Liver (tissue), 9 donors: ENCODE results near the gene RAB11FIP3. TPM values are rescaled to one million over a fixed set of nuclear protein-coding genes. Genes with fewer than 3 reads are reported as not detected.

ENCODE experiments used
- DNase-seq: peaks from one replicate; pipeline ENCODE4 v3.0.0-alpha.2; 2017; ENCODE audit warnings: low spot score
- H3K27ac ChIP-seq, 2 donors: one replicate each; pipeline ENCODE4 v1.7.0; 2013; ENCODE audit warnings: inconsistent platforms in 2 of 2, low read length in 2 of 2, control low read depth in 1 of 2, low read depth in 1 of 2, mild to moderate bottlenecking in 1 of 2
- H3K27me3 ChIP-seq, 4 donors: one replicate each; pipeline versions ENCODE4 v1.6.1 to v1.7.0; 2013; ENCODE audit warnings: low read length in 3 of 4, inconsistent platforms in 1 of 4, mild to moderate bottlenecking in 1 of 4, moderate library complexity in 1 of 4; ENCODE audit not compliant: control insufficient read depth in 4 of 4, insufficient read depth in 4 of 4
- H3K36me3 ChIP-seq, 4 donors: one replicate each; pipeline versions ENCODE4 v1.6.1 to v1.7.0; 2013; ENCODE audit warnings: low read length in 3 of 4, mild to moderate bottlenecking in 3 of 4, low read depth in 1 of 4, moderate library complexity in 1 of 4; ENCODE audit not compliant: control insufficient read depth in 4 of 4, insufficient read depth in 3 of 4
- H3K4me1 ChIP-seq, 4 donors: one replicate each; pipeline versions ENCODE4 v1.6.1 to v1.7.0; 2013; ENCODE audit warnings: low read length in 3 of 4, mild to moderate bottlenecking in 3 of 4, moderate library complexity in 1 of 4; ENCODE audit not compliant: control insufficient read depth in 4 of 4, insufficient read depth in 4 of 4
- H3K4me3 ChIP-seq, 3 donors: one replicate each; pipeline versions ENCODE4 v1.6.1 to v1.7.0; 2013; ENCODE audit warnings: low read length in 3 of 3, control low read depth in 1 of 3, low read depth in 1 of 3, mild to moderate bottlenecking in 1 of 3
- H3K9ac ChIP-seq, 2 donors: one replicate each; pipeline ENCODE4 v1.7.0; 2013; ENCODE audit warnings: low read length in 2 of 2, mild to moderate bottlenecking in 2 of 2, moderate library complexity in 2 of 2, control low read depth in 1 of 2, low read depth in 1 of 2
- H3K9me3 ChIP-seq, 4 donors: one replicate each; pipeline versions ENCODE4 v1.6.1 to v1.7.0; 2013; ENCODE audit warnings: low read length in 3 of 4; ENCODE audit not compliant: control insufficient read depth in 4 of 4
- ATF3 ChIP-seq: IDR thresholded peaks from 2 replicates; pipeline ENCODE4 v1.6.1; 2016; ENCODE audit warnings: antibody characterized with exemption
- EGR1 ChIP-seq, 2 donors: IDR thresholded peaks; 2 replicates each; pipeline ENCODE4 v1.6.1; 2016 to 2018; ENCODE audit warnings: antibody characterized with exemption in 2 of 2, low read depth in 2 of 2
- FOXA1 ChIP-seq: IDR thresholded peaks from 2 replicates; pipeline ENCODE4 v1.6.1; 2016; ENCODE audit warnings: antibody characterized with exemption
- FOXA2 ChIP-seq: IDR thresholded peaks from 2 replicates; pipeline ENCODE4 v1.6.1; 2016; ENCODE audit warnings: antibody characterized with exemption
- GABPA ChIP-seq, 2 donors: IDR thresholded peaks in 1 of 2; conservative IDR thresholded peaks in 1 of 2; 2 replicates each; pipeline ENCODE4 v1.6.1; 2016; ENCODE audit warnings: antibody characterized with exemption in 2 of 2, mild to moderate bottlenecking in 1 of 2, moderate library complexity in 1 of 2
- HNF4A ChIP-seq, 2 donors: conservative IDR thresholded peaks; 2 replicates each; pipeline ENCODE4 v1.6.1; 2016; ENCODE audit warnings: antibody characterized with exemption in 2 of 2, mild to moderate bottlenecking in 2 of 2
- HNF4G ChIP-seq: IDR thresholded peaks from 2 replicates; pipeline ENCODE4 v1.6.1; 2016; ENCODE audit warnings: antibody characterized with exemption
- JUND ChIP-seq, 2 donors: IDR thresholded peaks; 2 replicates each; pipeline ENCODE4 v1.6.1; 2016; ENCODE audit warnings: antibody characterized with exemption in 2 of 2
- MAX ChIP-seq: IDR thresholded peaks from 2 replicates; pipeline ENCODE4 v1.6.1; 2016; ENCODE audit warnings: antibody characterized with exemption
- NR2F2 ChIP-seq: IDR thresholded peaks from 2 replicates; pipeline ENCODE4 v1.6.1; 2016; ENCODE audit warnings: antibody characterized with exemption
- RAD21 ChIP-seq, 2 donors: IDR thresholded peaks; 2 replicates each; pipeline ENCODE4 v1.6.1; 2016; ENCODE audit warnings: antibody characterized with exemption in 2 of 2, mild to moderate bottlenecking in 2 of 2
- REST ChIP-seq: IDR thresholded peaks from 2 replicates; pipeline ENCODE4 v1.6.1; 2016; ENCODE audit warnings: antibody characterized with exemption, mild to moderate bottlenecking
- RXRA ChIP-seq, 2 donors: IDR thresholded peaks; 2 replicates each; pipeline ENCODE4 v1.6.1; 2017 to 2018; ENCODE audit warnings: antibody characterized with exemption in 2 of 2, mild to moderate bottlenecking in 1 of 2
- SP1 ChIP-seq: IDR thresholded peaks from 2 replicates; pipeline ENCODE4 v1.6.1; 2018; ENCODE audit warnings: antibody characterized with exemption, mild to moderate bottlenecking
- TAF1 ChIP-seq: conservative IDR thresholded peaks from 2 replicates; pipeline ENCODE4 v1.6.1; 2016; ENCODE audit warnings: antibody characterized with exemption, mild to moderate bottlenecking
- YY1 ChIP-seq: IDR thresholded peaks from 2 replicates; pipeline ENCODE4 v1.6.1; 2016; ENCODE audit warnings: antibody characterized with exemption, mild to moderate bottlenecking
- ZBTB33 ChIP-seq: IDR thresholded peaks from 2 replicates; pipeline ENCODE4 v1.6.1; 2016; ENCODE audit warnings: antibody characterized with exemption
- WGBS: extraction: QIAGEN DNeasy Blood & Tissue Kit; methylation state at CpG from one replicate; pipeline ENCODE4 v1.1.7; 2013; 5-methylcytosine and 5-hydroxymethylcytosine counted together
- polyA plus RNA-seq, 2 donors: library from polyadenylated mRNA; stranded (reverse) in 1 of 2; unstranded in 1 of 2; fragments of 200-250 nt in 1 of 2; fragments of >200 nt in 1 of 2; fragmentation: Nextera tagmentation in 1 of 2; extraction: Ambion mirVana in 1 of 2; gene quantifications; one replicate each; pipeline versions ENCODE4 v1.2.1 to v1.2.3, GENCODE V29; 2013 to 2015
- total RNA-seq, 2 donors: library from RNA; depleted of rRNA; stranded (reverse); fragments of >200 nt; gene quantifications; one replicate each; pipeline ENCODE4 v1.2.3, GENCODE V29; 2014
- donor health status: healthy.
- donor health status: healthy.
- donor health status: healthy.
- donor health status: healthy.
- donor health status: healthy.

Gene RAB11FIP3
- total and polyA plus RNA-seq, 4 donors, result 3.5 to 29.4 (median 15.7) TPM

GRCh38 chr16:540645-541340 is 115.3 kb downstream of the RAB11FIP3 start (continued):
- no peak for TF ChIP-seq MAX
- TF ChIP-seq YY1, result no peak

GRCh38 chr16:543301-544164 is 118.1 kb downstream of the RAB11FIP3 start:
- 50% methylated on average over 51 of the region's 51 CpGs for WGBS
- peak; percentile 92 for TF ChIP-seq HNF4G
- peak; percentile 97 for TF ChIP-seq HNF4A (conservative IDR thresholded peaks at IDR 0.05)
- peak in 1 of 2 donors; percentile 74 for TF ChIP-seq RXRA (IDR thresholded peaks at IDR 0.05)
- TF ChIP-seq RAD21 (IDR thresholded peaks at IDR 0.05), result peak in 1 of 2 donors; percentile 19
- no peak for TF ChIP-seq ZBTB33
- TF ChIP-seq YY1, result no peak
- no peak for TF ChIP-seq REST
- TF ChIP-seq GABPA (IDR thresholded peaks at IDR 0.05 in 1 of 2, conservative IDR thresholded peaks at IDR 0.05 in 1 of 2), result no peak
- TF ChIP-seq TAF1, result no peak
- peak; percentile 89 for TF ChIP-seq SP1
- TF ChIP-seq FOXA1, result no peak
- no peak for TF ChIP-seq MAX
- TF ChIP-seq ATF3, result no peak
- TF ChIP-seq JUND (IDR thresholded peaks at IDR 0.05), result no peak
- no peak for TF ChIP-seq EGR1 (IDR thresholded peaks at IDR 0.05; ENCODE audit: low read depth in 2 of 2)
- no peak for TF ChIP-seq FOXA2
- no peak for TF ChIP-seq NR2F2
- Histone ChIP-seq H3K4me1 (peaks cover 12 to 33% (median 23%) of the 10 kb centered on the region in 4 donors), H3K4me3 (peak overlapping the region in 1 of 3 donors; percentile 26), H3K36me3 (peaks cover 0 to 6% (median 2%) of the 10 kb centered on the region in 4 donors), H3K27me3 (no peaks in the 10 kb centered on the region), H3K27ac (peak overlapping the region; percentile 82 to 85), H3K9me3 (no peaks in the 10 kb centered on the region), H3K9ac (peak overlapping the region; percentile 26 to 60)
- peak; percentile 64 for DNase-seq
